ENCODE results near the gene PIR.

Gene PIR

GRCh38 chrX:15475486-15475885 is 17.6 kb downstream of the PIR start:
- Histone ChIP-seq H3K4me3 (ENCODE audit: low read length) (no peak overlapping the region), H3K27ac (ENCODE audit: low read length) (no peak overlapping the region)
- TF ChIP-seq, protein P1, sequence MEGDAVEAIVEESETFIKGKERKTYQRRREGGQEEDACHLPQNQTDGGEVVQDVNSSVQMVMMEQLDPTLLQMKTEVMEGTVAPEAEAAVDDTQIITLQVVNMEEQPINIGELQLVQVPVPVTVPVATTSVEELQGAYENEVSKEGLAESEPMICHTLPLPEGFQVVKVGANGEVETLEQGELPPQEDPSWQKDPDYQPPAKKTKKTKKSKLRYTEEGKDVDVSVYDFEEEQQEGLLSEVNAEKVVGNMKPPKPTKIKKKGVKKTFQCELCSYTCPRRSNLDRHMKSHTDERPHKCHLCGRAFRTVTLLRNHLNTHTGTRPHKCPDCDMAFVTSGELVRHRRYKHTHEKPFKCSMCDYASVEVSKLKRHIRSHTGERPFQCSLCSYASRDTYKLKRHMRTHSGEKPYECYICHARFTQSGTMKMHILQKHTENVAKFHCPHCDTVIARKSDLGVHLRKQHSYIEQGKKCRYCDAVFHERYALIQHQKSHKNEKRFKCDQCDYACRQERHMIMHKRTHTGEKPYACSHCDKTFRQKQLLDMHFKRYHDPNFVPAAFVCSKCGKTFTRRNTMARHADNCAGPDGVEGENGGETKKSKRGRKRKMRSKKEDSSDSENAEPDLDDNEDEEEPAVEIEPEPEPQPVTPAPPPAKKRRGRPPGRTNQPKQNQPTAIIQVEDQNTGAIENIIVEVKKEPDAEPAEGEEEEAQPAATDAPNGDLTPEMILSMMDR (IDR thresholded peaks at IDR 0.05; ENCODE audit: low read depth, low read length) = no peak
- no peak for TF ChIP-seq EZH2phosphoT487 (IDR thresholded peaks at IDR 0.05; ENCODE audit: low read depth)

GRCh38 chrX:15475021-15475420 is 18.1 kb downstream of the PIR start:
- Histone ChIP-seq H3K9me3 (ENCODE audit: insufficient read depth, low read length) (no peaks in the 10 kb centered on the region), H3K27me3 (ENCODE audit: low read depth, low read length) (no peaks in the 10 kb centered on the region), H3K4me1 (ENCODE audit: low read length) (peaks cover 13% of the 10 kb centered on the region), H3K27ac (ENCODE audit: low read length) (no peak overlapping the region), H3K36me3 (replicated peaks; ENCODE audit: low read depth, low read length) (no peaks in the 10 kb centered on the region), H3K4me2 (ENCODE audit: low read length) (no peak overlapping the region), H4K20me1 (ENCODE audit: insufficient read depth, low read length) (no peaks in the 10 kb centered on the region), H3K4me3 (ENCODE audit: low read length) (no peak overlapping the region), H3K9ac (ENCODE audit: low read length) (no peak overlapping the region), H3K79me2 (ENCODE audit: low read length) (no peaks in the 10 kb centered on the region), H2AFZ (ENCODE audit: low read depth, low read length) (no peak overlapping the region)
- no peak for TF ChIP-seq EZH2phosphoT487 (IDR thresholded peaks at IDR 0.05; ENCODE audit: low read depth)
- TF ChIP-seq, protein P1 (IDR thresholded peaks at IDR 0.05; ENCODE audit: low read depth, low read length) = no peak

More at GRCh38 chrX:15475486-15475885, 17.6 kb downstream of the PIR start:
- H3K79me2 ChIP-seq (ENCODE audit: low read length) = no peaks in the 10 kb centered on the region
- no peaks in the 10 kb centered on the region for H3K36me3 ChIP-seq (replicated peaks; ENCODE audit: low read depth, low read length)
- H3K4me1 ChIP-seq (ENCODE audit: low read length) = peaks cover 13% of the 10 kb centered on the region
- H3K27me3 ChIP-seq (ENCODE audit: low read depth, low read length) = no peaks in the 10 kb centered on the region
- H3K9me3 ChIP-seq (ENCODE audit: insufficient read depth, low read length) = no peaks in the 10 kb centered on the region
- no peak overlapping the region for H3K9ac ChIP-seq (ENCODE audit: low read length)
- no peaks in the 10 kb centered on the region for H4K20me1 ChIP-seq (ENCODE audit: insufficient read depth, low read length)
- H3K4me2 ChIP-seq (ENCODE audit: low read length) = 0 out of 2 replicates have a peak overlapping the region, but pooled peaks have one; percentile 14
- H2AFZ ChIP-seq (ENCODE audit: low read depth, low read length) = no peak overlapping the region

GRCh38 chrX:15474028-15474427 is 19.1 kb downstream of the PIR start:
- H3K27ac ChIP-seq (ENCODE audit: low read length) = no peak overlapping the region
- peaks cover 13% of the 10 kb centered on the region for H3K4me1 ChIP-seq (ENCODE audit: low read length)
- H3K27me3 ChIP-seq (ENCODE audit: low read depth, low read length) = no peaks in the 10 kb centered on the region
- H3K9ac ChIP-seq (ENCODE audit: low read length) = no peak overlapping the region
- H2AFZ ChIP-seq (ENCODE audit: low read depth, low read length) = no peak overlapping the region
- TF ChIP-seq, protein P1 (IDR thresholded peaks at IDR 0.05; ENCODE audit: low read depth, low read length) = no peak
- TF ChIP-seq EZH2phosphoT487 (IDR thresholded peaks at IDR 0.05; ENCODE audit: low read depth) = no peak
- no peak overlapping the region for H3K4me3 ChIP-seq (ENCODE audit: low read length)
- H3K9me3 ChIP-seq (ENCODE audit: insufficient read depth, low read length) = no peaks in the 10 kb centered on the region
- no peaks in the 10 kb centered on the region for H3K36me3 ChIP-seq (replicated peaks; ENCODE audit: low read depth, low read length)
- no peak overlapping the region for H3K4me2 ChIP-seq (ENCODE audit: low read length)
- H4K20me1 ChIP-seq (ENCODE audit: insufficient read depth, low read length) = no peaks in the 10 kb centered on the region
- H3K79me2 ChIP-seq (ENCODE audit: low read length) = no peaks in the 10 kb centered on the region

DNA sequence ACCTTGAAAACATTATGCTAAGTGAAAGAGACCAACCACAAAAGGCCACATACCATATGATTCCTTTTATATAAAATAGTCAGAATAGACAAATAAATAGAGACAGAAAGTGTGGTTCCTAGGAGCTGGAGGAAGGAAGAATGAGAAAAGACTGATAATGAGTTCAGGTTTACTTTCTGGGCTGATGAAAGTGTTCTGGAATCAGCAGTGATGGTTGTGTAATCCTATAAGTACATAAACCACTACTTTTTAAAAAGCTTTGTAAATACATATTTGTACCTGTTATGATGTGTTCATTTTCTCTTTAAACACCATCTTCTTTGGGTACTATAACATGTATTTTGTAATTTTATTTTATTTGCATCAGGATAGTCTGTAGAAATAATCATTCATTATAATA is 20.6 kb downstream of the PIR start:
- TF ChIP-seq EZH2phosphoT487 (IDR thresholded peaks at IDR 0.05; ENCODE audit: low read depth) = no peak
- TF ChIP-seq, protein P1 (IDR thresholded peaks at IDR 0.05; ENCODE audit: low read depth, low read length) = no peak
- Histone ChIP-seq H3K4me2 (ENCODE audit: low read length) (no peak overlapping the region), H3K4me3 (ENCODE audit: low read length) (no peak overlapping the region), H3K9me3 (ENCODE audit: insufficient read depth, low read length) (no peaks in the 10 kb centered on the region), H3K27me3 (ENCODE audit: low read depth, low read length) (no peaks in the 10 kb centered on the region), H3K4me1 (ENCODE audit: low read length) (peaks cover 20% of the 10 kb centered on the region), H3K36me3 (replicated peaks; ENCODE audit: low read depth, low read length) (no peaks in the 10 kb centered on the region), H3K9ac (ENCODE audit: low read length) (no peak overlapping the region), H2AFZ (ENCODE audit: low read depth, low read length) (no peak overlapping the region), H3K27ac (ENCODE audit: low read length) (no peak overlapping the region), H3K79me2 (ENCODE audit: low read length) (no peaks in the 10 kb centered on the region), H4K20me1 (ENCODE audit: insufficient read depth, low read length) (no peaks in the 10 kb centered on the region)
